Loucy (cell line): Measurements from ENCODE around the gene MICAL3.
"Not testable (repeated sequence)": the region's sequence is repeated elsewhere in the genome, so short reads cannot be mapped to it uniquely, and the experiment has no call there.

Source experiments
- H2AFZ ChIP-seq: fragments of 200-600 bp; sonication (generic); 2 replicates; pipeline ENCODE4 v1.6.0; 2016; ENCODE audit warnings: antibody characterized with exemption, mild to moderate bottlenecking, low read length, moderate library complexity
- H3F3A ChIP-seq: fragments of 200-600 bp; 2 replicates; pipeline ENCODE4 v1.6.0; 2016; ENCODE audit warnings: antibody characterized with exemption, low read depth, mild to moderate bottlenecking
- H3K27me3 ChIP-seq: fragments of 200-600 bp; sonication (generic); 2 replicates; pipeline ENCODE4 v1.6.1; 2014; ENCODE audit warnings: low read length, mild to moderate bottlenecking; ENCODE audit not compliant: insufficient read depth, poor library complexity, severe bottlenecking
- H3K36me3 ChIP-seq: fragments of 200-600 bp; sonication (generic); 2 replicates; pipeline ENCODE4 v1.6.1; 2016; ENCODE audit warnings: low read length; ENCODE audit not compliant: insufficient read depth
- H3K4me1 ChIP-seq: fragments of 200-600 bp; sonication (generic); 2 replicates; pipeline ENCODE4 v1.5.1; 2014; ENCODE audit warnings: low read length, mild to moderate bottlenecking; ENCODE audit not compliant: insufficient read depth, poor library complexity, severe bottlenecking
- H3K4me2 ChIP-seq: fragments of 200-600 bp; sonication (generic); 2 replicates; pipeline ENCODE4 v1.6.0; 2014; ENCODE audit warnings: antibody characterized with exemption, low read length, low read depth, mild to moderate bottlenecking; ENCODE audit not compliant: poor library complexity, severe bottlenecking
- H3K4me3 ChIP-seq: fragments of 200-600 bp; sonication (generic); 2 replicates; pipeline ENCODE4 v1.5.1; 2014; ENCODE audit warnings: low read length, mild to moderate bottlenecking, mixed read lengths; ENCODE audit not compliant: poor library complexity, severe bottlenecking
- H3K79me2 ChIP-seq: fragments of 200-600 bp; sonication (generic); 2 replicates; pipeline ENCODE4 v1.6.1; 2014; ENCODE audit warnings: low read length; ENCODE audit not compliant: insufficient read depth
- H3K9ac ChIP-seq: fragments of 200-600 bp; sonication (generic); 2 replicates; pipeline ENCODE4 v1.6.0; 2014; ENCODE audit warnings: mild to moderate bottlenecking, low read depth, low read length, moderate library complexity; ENCODE audit not compliant: poor library complexity, severe bottlenecking
- H3K9me2 ChIP-seq: fragments of 200-600 bp; sonication (generic); replicated peaks from 2 replicates; pipeline ENCODE4 v1.6.1; 2016; ENCODE audit warnings: low read depth, low read length, mixed read lengths
- H3K9me3 ChIP-seq: fragments of 200-600 bp; sonication (generic); 2 replicates; pipeline ENCODE4 v1.6.1; 2014; ENCODE audit warnings: mild to moderate bottlenecking, antibody characterized with exemption, low read length, low read depth; ENCODE audit not compliant: insufficient read depth
- H4K20me1 ChIP-seq: fragments of 200-600 bp; sonication (generic); 2 replicates; pipeline ENCODE4 v1.6.0; 2014; ENCODE audit warnings: antibody characterized with exemption, low read length, mild to moderate bottlenecking; ENCODE audit not compliant: insufficient read depth, poor library complexity, severe bottlenecking
- CTCF ChIP-seq: fragments of 200-600 bp; sonication (generic); conservative IDR thresholded peaks from 2 replicates; pipeline ENCODE4 v1.5.1; 2014; ENCODE audit warnings: mild to moderate bottlenecking, antibody characterized with exemption, low read length
- EZH2phosphoT487 ChIP-seq: fragments of 200-600 bp; IDR thresholded peaks from 2 replicates; pipeline ENCODE4 v1.6.1; 2018; ENCODE audit warnings: antibody characterized with exemption, mild to moderate bottlenecking, moderate library complexity, borderline replicate concordance

Gene MICAL3

DNA sequence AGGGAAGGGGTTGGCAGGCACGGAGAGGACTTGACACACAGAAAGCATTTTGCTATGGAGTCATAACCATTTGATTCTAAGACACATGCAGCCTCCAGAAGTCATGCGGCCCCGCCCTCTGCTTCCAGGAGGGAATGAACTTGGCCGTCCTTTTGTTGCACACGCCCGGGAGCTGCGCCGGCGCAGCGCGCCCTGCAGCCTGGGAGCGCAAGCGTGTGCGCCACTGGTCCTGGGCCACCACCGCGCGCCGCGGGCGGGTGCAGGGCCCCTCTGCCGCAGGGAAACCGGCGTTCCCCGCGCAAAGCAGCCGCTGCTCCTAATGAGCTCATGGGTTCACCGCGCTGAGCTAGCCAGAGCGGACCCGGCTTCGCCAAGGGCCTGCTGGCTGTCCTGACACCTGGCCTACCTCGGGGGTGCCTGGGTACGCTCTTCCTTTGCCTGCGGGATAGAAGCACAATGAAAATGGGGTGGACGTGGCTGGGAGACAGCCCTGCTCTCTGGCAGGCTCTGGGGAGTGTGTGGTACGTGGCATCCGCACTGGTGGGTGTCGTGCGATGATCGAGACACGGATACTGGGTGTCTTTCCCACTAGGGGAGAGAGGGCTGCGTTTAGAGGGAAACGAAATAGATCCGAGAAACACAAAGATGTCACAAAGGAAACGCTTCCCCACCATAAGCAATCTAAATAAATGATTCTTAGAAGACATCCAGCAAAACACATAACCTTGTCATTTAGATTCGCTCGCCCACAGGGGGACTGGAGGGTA is 669 bp downstream of the MICAL3 start:
- H3F3A ChIP-seq, result no peaks in the 10 kb centered on the region
- TF ChIP-seq EZH2phosphoT487, result no peak
- TF ChIP-seq CTCF, result no peak
- peak overlapping the region; percentile 97 for H2AFZ ChIP-seq
- no peaks in the 10 kb centered on the region for H3K36me3 ChIP-seq
- peak overlapping the region; percentile 76 for H3K4me3 ChIP-seq
- peak overlapping the region; percentile 46 for H3K9ac ChIP-seq
- no peaks in the 10 kb centered on the region for H3K79me2 ChIP-seq
- no peaks in the 10 kb centered on the region for H3K27me3 ChIP-seq
- H4K20me1 ChIP-seq, result no peaks in the 10 kb centered on the region
- H3K4me1 ChIP-seq, result peaks cover 5% of the 10 kb centered on the region
- peak overlapping the region; percentile 99 for H3K4me2 ChIP-seq
- H3K9me3 ChIP-seq, result no peaks in the 10 kb centered on the region
- no peaks in the 10 kb centered on the region for H3K9me2 ChIP-seq

GRCh38 chr22:18022876-18023275 is 1.5 kb downstream of the MICAL3 start:
- Histone ChIP-seq H3K36me3 (no peaks in the 10 kb centered on the region), H2AFZ (peak overlapping the region; percentile 97; the same call in 1 of the 2 replicates), H3K9ac (no peak overlapping the region), H4K20me1 (no peaks in the 10 kb centered on the region), H3K27me3 (no peaks in the 10 kb centered on the region), H3K4me2 (peak overlapping the region; percentile 99), H3F3A (no peaks in the 10 kb centered on the region), H3K4me1 (peaks cover 5% of the 10 kb centered on the region), H3K4me3 (peak overlapping the region; percentile 76), H3K9me3 (no peaks in the 10 kb centered on the region), H3K79me2 (no peaks in the 10 kb centered on the region), H3K9me2 (no peaks in the 10 kb centered on the region)
- no peak for TF ChIP-seq EZH2phosphoT487
- no peak for TF ChIP-seq CTCF

- no peaks in the 10 kb centered on the region for H3K9me3 ChIP-seq
- H3K9ac ChIP-seq, result no peak overlapping the region
- H3K4me3 ChIP-seq, result no peak overlapping the region
- H3K36me3 ChIP-seq, result no peaks in the 10 kb centered on the region
- no peaks in the 10 kb centered on the region for H3K27me3 ChIP-seq
- TF ChIP-seq CTCF, result no peak
- no peak for TF ChIP-seq EZH2phosphoT487
- no peaks in the 10 kb centered on the region for H3F3A ChIP-seq
- peaks cover 5% of the 10 kb centered on the region for H3K4me1 ChIP-seq
- no peaks in the 10 kb centered on the region for H3K79me2 ChIP-seq
- H3K9me2 ChIP-seq, result no peaks in the 10 kb centered on the region
- no peak overlapping the region for H3K4me2 ChIP-seq
- H4K20me1 ChIP-seq, result no peaks in the 10 kb centered on the region
- H2AFZ ChIP-seq, result no peak overlapping the region
Measured at GRCh38 chr22:18021431-18021830, 2.9 kb downstream of the MICAL3 start.

DNA sequence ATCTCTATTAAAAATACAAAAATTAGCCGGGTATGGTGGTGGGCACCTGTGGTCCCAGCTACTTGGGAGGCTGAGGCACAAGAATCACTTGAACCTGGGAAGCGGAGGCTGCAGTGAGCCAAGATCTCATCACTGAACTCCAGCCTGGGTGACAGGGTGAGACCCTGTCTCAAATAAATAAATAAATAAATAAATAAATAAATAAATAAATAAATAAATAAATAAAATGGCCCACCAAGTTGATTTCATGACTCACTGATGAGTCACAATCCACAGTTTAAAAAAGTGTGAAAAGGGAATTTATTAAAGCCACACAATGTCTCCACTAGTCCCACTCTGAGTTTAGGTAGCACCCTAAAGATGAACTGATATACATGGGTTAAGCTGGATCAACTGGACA is 3.6 kb downstream of the MICAL3 start:
- H3K4me2 ChIP-seq, H3K79me2 ChIP-seq, H3K9ac ChIP-seq, H3K36me3 ChIP-seq, H4K20me1 ChIP-seq, H3K4me3 ChIP-seq, H3K9me2 ChIP-seq, H3F3A ChIP-seq, H3K9me3 ChIP-seq, H3K27me3 ChIP-seq, H2AFZ ChIP-seq, H3K4me1 ChIP-seq: not testable (repeated sequence)
